ENCODE measurements around the gene WDR49. TPM values are rescaled to one million over a fixed set of nuclear protein-coding genes. Genes with fewer than 3 reads are reported as not detected.

The WDR49 gene
- total RNA-seq, 1 experiment from 2014 or later: 1.3 TPM

- Histone ChIP-seq H2BK12ac (ENCODE audit: insufficient read length, low read depth, low read length) (no peak overlapping the region), H3K27ac (ENCODE audit: insufficient read length, low read depth, low read length) (no peak overlapping the region), H3K79me1 (ENCODE audit: insufficient read depth, low read depth, low read length, poor library complexity, severe bottlenecking) (no peaks in the 10 kb centered on the region), H3K4me1 (ENCODE audit: insufficient read depth, low read length) (peaks cover 8% of the 10 kb centered on the region; the same call in 1 of the 2 replicates), H2AK5ac (ENCODE audit: insufficient read length, low read length) (no peak overlapping the region), H3K79me2 (ENCODE audit: insufficient read depth, low read length) (no peaks in the 10 kb centered on the region), H3T11ph (ENCODE audit: low read length) (no peak overlapping the region), H2AFZ (ENCODE audit: low read length) (no peak overlapping the region), H4K5ac (ENCODE audit: insufficient read length, low read depth, low read length) (no peak overlapping the region), H3K23ac (ENCODE audit: insufficient read length, low read depth, low read length) (no peak overlapping the region), H4K91ac (ENCODE audit: insufficient read length, low read depth, low read length) (no peak overlapping the region), H3K4ac (ENCODE audit: low read depth, low read length) (no peak overlapping the region), H3K9ac (ENCODE audit: extremely low read depth, insufficient read length, low read length) (no peak overlapping the region), H3K9me3 (ENCODE audit: control insufficient read depth, low read depth, low read length) (no peaks in the 10 kb centered on the region), H3K4me2 (ENCODE audit: insufficient read depth, insufficient read length, low read length) (no peak overlapping the region), H4K20me1 (ENCODE audit: control insufficient read depth, insufficient read depth, insufficient read length) (no peaks in the 10 kb centered on the region), H3K23me2 (ENCODE audit: insufficient read length, low read depth, low read length, poor library complexity, severe bottlenecking) (no peaks in the 10 kb centered on the region), H2BK120ac (ENCODE audit: low read depth, low read length, poor library complexity, severe bottlenecking) (no peak overlapping the region), H2BK5ac (ENCODE audit: insufficient read length, low read length) (no peak overlapping the region), H3K27me3 (ENCODE audit: insufficient read depth, low read length) (no peaks in the 10 kb centered on the region), H3K18ac (ENCODE audit: insufficient read length, low read depth, low read length) (no peak overlapping the region), H2BK15ac (ENCODE audit: low read depth, low read length) (no peak overlapping the region), H4K8ac (replicated peaks; ENCODE audit: insufficient read length, low read depth, low read length) (no peak overlapping the region), H3K56ac (ENCODE audit: insufficient read length, low read depth, low read length) (no peak overlapping the region), H3K14ac (ENCODE audit: insufficient read depth, low read length) (no peak overlapping the region), H2BK20ac (ENCODE audit: low read depth, low read length, poor library complexity, severe bottlenecking) (no peak overlapping the region)
- H3K27ac Mint-ChIP-seq: peak overlapping the region in 1 of 3 experiments; percentile 30; a peak in 1 of 7 replicates
- H3K4me1 Mint-ChIP-seq: peaks cover 18 to 23% of the 10 kb centered on the region in 2 experiments
- H3K4me3 Mint-ChIP-seq: no peak overlapping the region
- H3K27me3 Mint-ChIP-seq (ENCODE audit: low read depth): no peaks in the 10 kb centered on the region
- DNase-seq: no peak
- no peak for TF ChIP-seq CTCF (conservative IDR thresholded peaks at IDR 0.05)
- WGBS (ENCODE audit: extremely low coverage, insufficient read length, low lambda C conversion rate): no CpG with 5 or more reads among the region's 5 CpGs
- H3K9me3 Mint-ChIP-seq: no peaks in the 10 kb centered on the region
- no peaks in the 10 kb centered on the region for H3K36me3 Mint-ChIP-seq (ENCODE audit: insufficient read depth in 1 of 3, low read depth in 3 of 3)
These were observed 44.6 kb downstream of the WDR49 start for GRCh38 chr3:167609156-167609555.

Data from H9 (cell line).